Ovary (tissue), 9 donors: ENCODE measurements around the gene NR2F2. TPM values are rescaled to one million over a fixed set of nuclear protein-coding genes. Genes with fewer than 3 reads are reported as not detected.
A peak's percentile ranks its signal among the peaks of the same experiment; 100 is the strongest.

ENCODE experiments used
- DNase-seq, 5 donors: peaks; one replicate each; pipeline ENCODE4 v3.0.0-alpha.2; 2019 to 2020
- H3K27ac ChIP-seq, 2 donors: fragments of 200-600 bp; one replicate each; pipeline versions ENCODE4 v1.5.1 to v1.8.0; 2019 to 2022
- H3K27me3 ChIP-seq: fragments of 200-600 bp; one replicate; pipeline ENCODE4 v1.8.0; 2022
- H3K36me3 ChIP-seq: fragments of 200-600 bp; sonication (generic); one replicate; pipeline ENCODE4 v1.5.1; 2019
- H3K4me1 ChIP-seq: one replicate; pipeline ENCODE4 v1.8.1; 2013; ENCODE audit warnings: mild to moderate bottlenecking, moderate library complexity; ENCODE audit not compliant: insufficient read depth
- H3K4me3 ChIP-seq: fragments of 200-600 bp; sonication (generic); one replicate; pipeline ENCODE4 v1.5.1; 2017
- H3K9me3 ChIP-seq, 2 donors: fragments of 200-600 bp in 1 of 2; sonication (generic) in 1 of 2; one replicate each; pipeline versions ENCODE4 v1.5.1 to v1.8.1; 2013 to 2019; ENCODE audit warnings: mild to moderate bottlenecking in 1 of 2, moderate library complexity in 1 of 2
- EP300 ChIP-seq: sonication (generic); formaldehyde crosslinking; IDR thresholded peaks from one replicate; pipeline ENCODE4 v1.6.1; 2017; ENCODE audit warnings: antibody characterized with exemption
- POLR2A ChIP-seq: fragments of 450-650 bp; IDR thresholded peaks from one replicate; pipeline ENCODE4 v1.6.1; 2017; ENCODE audit warnings: antibody characterized with exemption, mild to moderate bottlenecking, moderate library complexity
- WGBS, 3 donors: extraction: QIAGEN DNeasy Blood & Tissue Kit in 1 of 3; methylation state at CpG; one replicate each; pipeline versions ENCODE4 v1.1.5 to v1.1.7; 2013 to 2017; 5-methylcytosine and 5-hydroxymethylcytosine counted together
- intact Hi-C, 4 donors: fragments of 100-400 bp; cut with DNase I; formaldehyde crosslinking; loops; one replicate each; pipeline versions ENCODE4 v1.11.0 to v1.15.1; 2022 to 2023
- polyA plus RNA-seq, 2 donors: library from polyadenylated mRNA; stranded (reverse); fragments of 200-250 nt in 1 of 2; fragments of 350-450 nt in 1 of 2; fragmentation: Illumina TruSeq in 1 of 2; extraction: RNeasy Lipid Tissue Mini Kit (QIAGEN cat#74804) in 1 of 2; gene quantifications; one replicate each; pipeline ENCODE4 v1.2.3, GENCODE V29; 2013 to 2014
- total RNA-seq, 7 donors: library from RNA; depleted of rRNA in 2 of 7; stranded (reverse); fragments of >200 nt in 2 of 7; fragmentation: NEBNext Ultra II Directional in 3 of 7; extraction: Animal tissue kit (Norgen Biotek cat#: 25700) in 3 of 7; gene quantifications; one replicate each; pipeline versions ENCODE4 v1.1.0 to v1.2.4, GENCODE V29; 2016 to 2023
- TF ChIP-seq, protein P1 (sequence below), 3 donors: fragments of 450-650 bp in 2 of 3; fragments of 200-600 bp in 1 of 3; IDR thresholded peaks; one replicate each; pipeline versions ENCODE4 v1.5.1 to v1.8.0; 2016 to 2022; ENCODE audit warnings: antibody characterized with exemption in 3 of 3, mild to moderate bottlenecking in 1 of 3
- donor health status: DM: no; HTN: no; CAD: no; lungs with moderate emphysema.
- donor health status: DM: no; HTN: no; CAD: no.
- donor health status: Bipolar disorder and iron deficiency.
- donor health status: DM: yes; HTN: yes; CAD: no.
- donor health status: DM: no; HTN: no; CAD: no.
- donor health status: DM: yes; HTN: yes; CAD: no.

NR2F2 gene
- total and polyA plus RNA-seq, 9 donors = 68.6 to 424 (median 343) TPM

GRCh38 chr15:96350934-96351724 lies 20.6 kb downstream of the NR2F2 start:
- Histone ChIP-seq H3K27ac (peak overlapping the region; percentile 91 to 99), H3K4me3 (peak overlapping the region; percentile 37)

DNA sequence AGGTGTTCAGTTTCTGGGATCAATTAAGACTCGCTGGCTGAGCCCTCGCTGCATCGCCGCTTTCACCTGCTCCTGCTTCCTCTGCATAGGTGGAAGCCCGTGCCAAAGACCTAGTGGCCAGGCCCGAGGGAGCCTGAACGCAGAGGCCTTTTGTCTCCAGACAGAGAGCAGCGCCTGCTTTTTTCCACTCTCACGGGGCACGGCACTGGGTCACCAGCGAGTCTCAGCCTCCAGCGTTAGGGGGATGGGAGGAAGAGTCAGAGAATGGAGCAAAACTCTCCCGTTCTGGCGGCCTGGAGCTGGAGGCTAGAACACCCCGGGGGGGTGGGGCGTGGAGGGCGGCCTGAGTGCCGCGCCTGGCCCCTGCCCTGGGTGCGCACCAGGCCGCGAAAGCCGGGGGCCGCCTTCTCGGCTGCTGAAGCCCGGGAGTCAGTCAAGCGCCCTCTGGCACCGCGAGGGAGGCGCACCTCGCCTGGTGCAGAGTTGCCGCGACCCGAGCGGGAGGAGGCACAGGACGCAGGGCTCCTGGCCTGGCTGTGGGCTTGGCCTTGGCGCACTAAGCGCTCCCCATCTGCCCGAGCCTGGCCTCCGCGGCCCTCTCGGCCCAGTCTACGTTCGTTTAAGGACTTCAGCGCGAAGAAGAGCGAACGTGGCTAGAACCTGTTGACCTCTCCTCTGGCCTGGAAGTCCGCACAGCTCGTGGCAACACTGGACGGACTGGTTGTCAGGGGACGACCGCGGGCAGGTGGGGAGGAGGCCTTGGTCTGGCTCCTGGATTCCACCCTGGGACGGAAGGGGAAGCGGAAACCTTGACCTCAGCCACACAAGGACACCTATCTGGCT lies 21.5 kb downstream of the NR2F2 start:
- intact Hi-C loops = no loop called here

More at GRCh38 chr15:96350934-96351724, 20.6 kb downstream of the NR2F2 start:
- WGBS, 3 donors = 8 to 18% (median 9%) methylated on average over 19 of the region's 19 CpGs
- no peak for TF ChIP-seq POLR2A
- no peak for TF ChIP-seq EP300
- TF ChIP-seq, protein P1, sequence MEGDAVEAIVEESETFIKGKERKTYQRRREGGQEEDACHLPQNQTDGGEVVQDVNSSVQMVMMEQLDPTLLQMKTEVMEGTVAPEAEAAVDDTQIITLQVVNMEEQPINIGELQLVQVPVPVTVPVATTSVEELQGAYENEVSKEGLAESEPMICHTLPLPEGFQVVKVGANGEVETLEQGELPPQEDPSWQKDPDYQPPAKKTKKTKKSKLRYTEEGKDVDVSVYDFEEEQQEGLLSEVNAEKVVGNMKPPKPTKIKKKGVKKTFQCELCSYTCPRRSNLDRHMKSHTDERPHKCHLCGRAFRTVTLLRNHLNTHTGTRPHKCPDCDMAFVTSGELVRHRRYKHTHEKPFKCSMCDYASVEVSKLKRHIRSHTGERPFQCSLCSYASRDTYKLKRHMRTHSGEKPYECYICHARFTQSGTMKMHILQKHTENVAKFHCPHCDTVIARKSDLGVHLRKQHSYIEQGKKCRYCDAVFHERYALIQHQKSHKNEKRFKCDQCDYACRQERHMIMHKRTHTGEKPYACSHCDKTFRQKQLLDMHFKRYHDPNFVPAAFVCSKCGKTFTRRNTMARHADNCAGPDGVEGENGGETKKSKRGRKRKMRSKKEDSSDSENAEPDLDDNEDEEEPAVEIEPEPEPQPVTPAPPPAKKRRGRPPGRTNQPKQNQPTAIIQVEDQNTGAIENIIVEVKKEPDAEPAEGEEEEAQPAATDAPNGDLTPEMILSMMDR (IDR thresholded peaks at IDR 0.05) = no peak
- Histone ChIP-seq H3K36me3 (no peaks in the 10 kb centered on the region), H3K9me3 (no peaks in the 10 kb centered on the region), H3K27me3 (no peaks in the 10 kb centered on the region), H3K4me1 (peaks cover 17% of the 10 kb centered on the region)
- no peak for DNase-seq
- intact Hi-C loops = no loop called here

GRCh38 chr15:96352604-96353405 lies 22.3 kb downstream of the NR2F2 start:
- DNase-seq = peak in 3 of 5 donors; percentile 49 to 62 (median 59)
- peak overlapping the region; percentile 68 for H3K4me3 ChIP-seq
- no peaks in the 10 kb centered on the region for H3K36me3 ChIP-seq
- H3K4me1 ChIP-seq = peaks cover 19% of the 10 kb centered on the region
- peak overlapping the region; percentile 91 to 99 for H3K27ac ChIP-seq
- TF ChIP-seq, protein P1 (IDR thresholded peaks at IDR 0.05) = no peak
- TF ChIP-seq EP300 (no peak), POLR2A (no peak)
- H3K27me3 ChIP-seq = no peaks in the 10 kb centered on the region
- intact Hi-C loops = no loop called here
- WGBS, 3 donors = 22 to 30% (median 25%) methylated on average over 11 to 12 of the region's 12 CpGs
- no peaks in the 10 kb centered on the region for H3K9me3 ChIP-seq

More for the DNA sequence above, 21.5 kb downstream of the NR2F2 start:
- Histone ChIP-seq H3K4me3 (peak overlapping the region; percentile 37), H3K9me3 (no peaks in the 10 kb centered on the region), H3K27ac (peak overlapping the region; percentile 91 to 99), H3K27me3 (no peaks in the 10 kb centered on the region), H3K36me3 (no peaks in the 10 kb centered on the region), H3K4me1 (peaks cover 19% of the 10 kb centered on the region)
- 4 to 25% (median 6%) methylated on average over 45 to 56 of the region's 56 CpGs for WGBS, 3 donors
- peak; percentile 75 to 83 (median 77) for DNase-seq
- no peak for TF ChIP-seq POLR2A
- TF ChIP-seq, protein P1 (IDR thresholded peaks at IDR 0.05) = no peak
- no peak for TF ChIP-seq EP300

DNA sequence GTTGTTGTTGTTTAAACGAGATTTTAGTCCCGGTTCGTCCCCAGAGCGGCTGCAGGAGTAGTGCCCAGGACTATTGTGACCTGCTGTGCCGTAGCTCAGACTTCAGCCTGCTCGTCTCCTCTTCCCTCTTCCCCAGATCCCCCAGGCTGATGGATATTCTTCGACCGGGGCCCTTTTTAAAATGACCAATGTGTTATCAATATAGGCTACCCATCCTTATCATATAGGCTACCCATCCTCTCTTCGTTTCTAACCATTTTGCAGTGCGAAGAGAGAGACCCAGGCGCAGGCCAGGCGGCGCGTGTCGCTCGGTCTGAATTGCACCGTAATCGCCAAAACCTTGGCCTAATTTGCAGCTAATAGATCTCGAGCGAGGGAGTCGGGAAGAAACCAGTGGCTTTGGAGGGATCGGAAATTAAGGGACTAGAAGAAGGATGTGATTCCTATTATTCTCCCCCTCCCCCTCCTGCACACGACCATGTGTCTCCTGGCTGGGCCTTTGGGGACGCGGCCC lies 23.0 kb downstream of the NR2F2 start:
- intact Hi-C loops = no loop called here
- H3K4me3 ChIP-seq = peak overlapping the region; percentile 68
- H3K4me1 ChIP-seq = peaks cover 22% of the 10 kb centered on the region
- H3K27me3 ChIP-seq = no peaks in the 10 kb centered on the region
- TF ChIP-seq, protein P1 (IDR thresholded peaks at IDR 0.05) = no peak
- no peak for TF ChIP-seq POLR2A
- no peak for TF ChIP-seq EP300
- DNase-seq = no peak
- no peaks in the 10 kb centered on the region for H3K36me3 ChIP-seq
- peak overlapping the region; percentile 91 to 99 for H3K27ac ChIP-seq
- H3K9me3 ChIP-seq = no peaks in the 10 kb centered on the region
- WGBS, 3 donors = 13 to 16% (median 13%) methylated on average over 25 of the region's 25 CpGs
